Breast epithelium (tissue), 4 donors: Measurements from ENCODE around the gene ARHGEF12. TPM values are rescaled to one million over a fixed set of nuclear protein-coding genes. Genes with fewer than 3 reads are reported as not detected.

ENCODE experiments used
- DNase-seq, 2 donors: peaks; one replicate each; pipeline ENCODE4 v3.0.0-alpha.2; 2019; ENCODE audit warnings: low spot score in 2 of 2
- H3K27ac ChIP-seq, 2 donors: fragments of 200-600 bp; sonication (generic) in 1 of 2; one replicate each; pipeline ENCODE4 v1.5.1; 2016 to 2019; ENCODE audit warnings: mild to moderate bottlenecking in 1 of 2
- H3K27me3 ChIP-seq, 2 donors: fragments of 200-600 bp; sonication (generic) in 1 of 2; one replicate each; pipeline versions ENCODE4 v1.5.1 to v1.6.0; 2017 to 2019; ENCODE audit warnings: control low read depth in 1 of 2, mild to moderate bottlenecking in 1 of 2
- H3K36me3 ChIP-seq: fragments of 200-600 bp; one replicate; pipeline ENCODE4 v1.5.1; 2019
- H3K4me1 ChIP-seq, 2 donors: fragments of 200-600 bp; sonication (generic); one replicate each; pipeline ENCODE4 v1.5.1; 2016 to 2019; ENCODE audit warnings: control low read depth in 1 of 2
- H3K4me3 ChIP-seq, 3 donors: fragments of 200-600 bp; sonication (generic); 1 replicate in 2 of 3; 2 replicates in 1 of 3; pipeline ENCODE4 v1.5.1; 2016 to 2019; ENCODE audit warnings: mild to moderate bottlenecking in 3 of 3, moderate library complexity in 2 of 3
- H3K9me3 ChIP-seq, 2 donors: fragments of 200-600 bp; sonication (generic) in 1 of 2; one replicate each; pipeline ENCODE4 v1.5.1; 2016 to 2019; ENCODE audit warnings: control low read depth in 1 of 2
- CTCF ChIP-seq, 3 donors: fragments of 450-650 bp; IDR thresholded peaks; one replicate each; pipeline ENCODE4 v1.5.1; 2016 to 2017; ENCODE audit warnings: antibody characterized with exemption in 3 of 3, mild to moderate bottlenecking in 3 of 3, moderate library complexity in 3 of 3
- POLR2A ChIP-seq: fragments of 450-650 bp; IDR thresholded peaks from one replicate; pipeline ENCODE4 v1.6.1; 2016; ENCODE audit warnings: antibody characterized with exemption, mild to moderate bottlenecking, moderate library complexity
- POLR2AphosphoS5 ChIP-seq, 3 donors: sonication (generic); formaldehyde crosslinking; IDR thresholded peaks; one replicate each; pipeline ENCODE4 v1.6.1; 2017; ENCODE audit warnings: antibody characterized with exemption in 3 of 3
- intact Hi-C: fragments of 100-400 bp; cut with DNase I; formaldehyde crosslinking; loops from one replicate; pipeline ENCODE4 v1.15.1; 2023; ENCODE audit warnings: low total_unique reads
- total RNA-seq, 3 donors: library from RNA; depleted of rRNA; stranded (reverse); fragments of >200 nt; gene quantifications; one replicate each; pipeline ENCODE4 v1.1.0, GENCODE V29; 2016

The ARHGEF12 gene
- total RNA-seq, 3 donors from 2014 or later = 83.4 to 192 (median 145) TPM

- no peak for DNase-seq
- Histone ChIP-seq H3K27me3 (no peaks in the 10 kb centered on the region), H3K4me3 (no peak overlapping the region), H3K9me3 (no peaks in the 10 kb centered on the region), H3K27ac (peak overlapping the region in 1 of 2 donors; percentile 17), H3K36me3 (no peaks in the 10 kb centered on the region), H3K4me1 (peaks cover 0 to 16% of the 10 kb centered on the region in 2 donors)
- intact Hi-C loops = no loop called here
- TF ChIP-seq POLR2A (no peak), POLR2AphosphoS5 (IDR thresholded peaks at IDR 0.05) (no peak), CTCF (IDR thresholded peaks at IDR 0.05) (no peak)
Measured at GRCh38 chr11:120392793-120393192, 56.6 kb downstream of the ARHGEF12 start.

GRCh38 chr11:120394119-120394518 is 57.9 kb downstream of the ARHGEF12 start:
- Histone ChIP-seq H3K36me3 (no peaks in the 10 kb centered on the region), H3K27ac (no peak overlapping the region), H3K27me3 (no peaks in the 10 kb centered on the region), H3K9me3 (no peaks in the 10 kb centered on the region), H3K4me3 (no peak overlapping the region), H3K4me1 (peaks cover 0 to 16% of the 10 kb centered on the region in 2 donors)
- intact Hi-C loops = no loop called here
- TF ChIP-seq POLR2AphosphoS5 (IDR thresholded peaks at IDR 0.05) (no peak), CTCF (IDR thresholded peaks at IDR 0.05) (no peak), POLR2A (no peak)
- no peak for DNase-seq

GRCh38 chr11:120395778-120396177 is 59.6 kb downstream of the ARHGEF12 start:
- no peak for DNase-seq
- H3K9me3 ChIP-seq = no peaks in the 10 kb centered on the region
- TF ChIP-seq CTCF (IDR thresholded peaks at IDR 0.05) (no peak), POLR2A (no peak), POLR2AphosphoS5 (IDR thresholded peaks at IDR 0.05) (no peak)
- no peak overlapping the region for H3K27ac ChIP-seq
- intact Hi-C loops = no loop called here
- no peaks in the 10 kb centered on the region for H3K27me3 ChIP-seq
- peaks cover 0 to 20% of the 10 kb centered on the region in 2 donors for H3K4me1 ChIP-seq
- H3K4me3 ChIP-seq = no peak overlapping the region
- H3K36me3 ChIP-seq = no peaks in the 10 kb centered on the region

GRCh38 chr11:120398132-120398531 is 61.9 kb downstream of the ARHGEF12 start:
- DNase-seq = no peak
- Histone ChIP-seq H3K36me3 (no peaks in the 10 kb centered on the region), H3K27ac (no peak overlapping the region), H3K27me3 (no peaks in the 10 kb centered on the region), H3K4me3 (no peak overlapping the region), H3K9me3 (no peaks in the 10 kb centered on the region), H3K4me1 (peaks cover 0 to 18% of the 10 kb centered on the region in 2 donors)
- intact Hi-C loops = no loop called here
- no peak for TF ChIP-seq POLR2A
- no peak for TF ChIP-seq CTCF (IDR thresholded peaks at IDR 0.05)
- TF ChIP-seq POLR2AphosphoS5 (IDR thresholded peaks at IDR 0.05) = no peak

- DNase-seq = no peak
- no peaks in the 10 kb centered on the region for H3K27me3 ChIP-seq
- no peak for TF ChIP-seq POLR2AphosphoS5 (IDR thresholded peaks at IDR 0.05)
- no peak for TF ChIP-seq CTCF (IDR thresholded peaks at IDR 0.05)
- no peak for TF ChIP-seq POLR2A
- peaks cover 0 to 18% of the 10 kb centered on the region in 2 donors for H3K4me1 ChIP-seq
- intact Hi-C loops = no loop called here
- H3K4me3 ChIP-seq = no peak overlapping the region
- H3K27ac ChIP-seq = no peak overlapping the region
- no peaks in the 10 kb centered on the region for H3K36me3 ChIP-seq
- H3K9me3 ChIP-seq = no peaks in the 10 kb centered on the region
Measured at GRCh38 chr11:120399307-120399706, 63.1 kb downstream of the ARHGEF12 start.
